NCI-H2107 treated with DMSO at 0.1 percent for 48 hours (cell line): ENCODE measurements around the gene PNPLA1.

Source experiments
- DNase-seq: peaks from one replicate; lab custom pipeline; 2025; ENCODE audit not compliant: unreplicated experiment; lab: John Stamatoyannopoulos, UW

Gene PNPLA1

DNA sequence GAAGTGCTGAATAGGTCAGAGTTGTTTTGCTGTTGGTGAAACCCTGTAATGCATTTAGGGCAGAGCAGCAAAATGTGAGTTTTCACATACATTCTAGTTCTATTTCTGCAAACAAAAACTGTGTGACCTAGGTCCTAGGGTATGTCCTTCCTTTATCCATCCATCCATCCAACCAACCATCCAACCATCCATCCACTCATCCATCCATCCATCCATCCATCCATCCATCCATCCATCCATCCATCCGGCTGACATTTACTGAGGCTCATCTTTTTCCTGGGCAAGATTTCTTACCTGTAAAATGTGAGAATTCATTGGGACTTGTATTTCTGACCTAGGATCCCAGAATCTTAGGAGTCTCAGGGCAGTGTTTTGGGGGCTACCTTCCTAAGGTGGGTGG is 14.5 kb downstream of the PNPLA1 start:
- DNase-seq = no peak

DNA sequence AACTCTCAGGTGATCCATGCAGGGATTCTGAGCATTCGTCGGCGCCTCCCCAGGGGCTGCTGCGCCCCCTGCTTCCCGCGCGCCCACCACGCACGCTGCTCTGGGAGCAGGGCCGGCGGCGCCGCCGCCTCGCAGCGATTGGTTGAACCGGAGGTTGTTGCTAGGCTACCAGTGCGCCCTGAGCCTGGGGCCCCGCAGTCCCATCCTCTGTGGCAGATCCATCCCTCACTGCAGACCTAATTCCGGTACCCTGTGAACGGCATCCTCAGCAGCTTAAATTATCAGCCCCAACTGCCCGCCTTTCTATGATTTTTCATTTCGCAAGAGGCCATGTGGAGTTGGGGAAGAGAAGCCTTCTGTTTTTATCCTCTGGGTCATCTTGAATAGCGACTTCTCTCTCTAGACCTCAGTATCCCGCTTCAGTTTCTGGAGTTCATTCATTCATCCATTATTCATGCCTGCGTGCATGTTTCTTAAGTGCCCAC is 15.4 kb downstream of the PNPLA1 start:
- no peak for DNase-seq

DNA sequence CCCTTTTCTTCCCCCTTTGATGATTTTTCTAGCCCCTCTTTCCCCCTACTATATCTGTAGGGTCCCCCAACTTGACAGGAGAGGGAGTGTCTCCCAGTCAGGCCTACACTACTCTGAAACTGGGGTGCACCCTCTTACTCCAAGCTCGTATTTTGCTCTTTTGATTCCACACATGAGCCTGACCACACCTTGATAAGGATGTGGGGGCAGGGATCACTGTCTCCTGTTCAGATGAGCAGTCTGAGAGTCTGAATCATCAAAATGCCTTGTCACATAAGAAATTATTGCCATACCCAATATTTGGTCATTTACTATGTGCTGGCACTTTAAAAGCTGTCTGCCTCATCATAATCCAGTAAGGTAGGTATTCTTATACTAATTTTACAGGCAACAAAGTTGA is 15.9 kb downstream of the PNPLA1 start:
- DNase-seq = no peak

DNA sequence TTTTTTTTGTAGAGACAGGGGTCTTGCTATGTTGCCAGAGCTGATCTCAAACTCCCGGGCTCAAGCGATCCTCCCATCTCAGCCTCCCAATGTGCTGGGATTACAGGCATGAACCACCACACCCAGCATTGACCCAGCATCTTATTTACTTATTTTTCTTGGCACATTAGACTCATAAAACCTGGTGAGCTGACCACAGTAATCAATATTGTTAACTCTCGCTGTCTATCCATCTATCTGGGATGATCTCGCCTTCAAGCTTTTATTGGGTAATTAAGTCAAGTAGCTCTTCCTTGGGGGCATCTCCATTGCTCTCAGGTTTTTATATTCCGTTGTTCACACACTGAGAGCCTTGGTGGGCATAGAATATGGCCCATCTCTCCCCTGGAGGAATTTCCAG is 17.0 kb downstream of the PNPLA1 start:
- no peak for DNase-seq

DNA sequence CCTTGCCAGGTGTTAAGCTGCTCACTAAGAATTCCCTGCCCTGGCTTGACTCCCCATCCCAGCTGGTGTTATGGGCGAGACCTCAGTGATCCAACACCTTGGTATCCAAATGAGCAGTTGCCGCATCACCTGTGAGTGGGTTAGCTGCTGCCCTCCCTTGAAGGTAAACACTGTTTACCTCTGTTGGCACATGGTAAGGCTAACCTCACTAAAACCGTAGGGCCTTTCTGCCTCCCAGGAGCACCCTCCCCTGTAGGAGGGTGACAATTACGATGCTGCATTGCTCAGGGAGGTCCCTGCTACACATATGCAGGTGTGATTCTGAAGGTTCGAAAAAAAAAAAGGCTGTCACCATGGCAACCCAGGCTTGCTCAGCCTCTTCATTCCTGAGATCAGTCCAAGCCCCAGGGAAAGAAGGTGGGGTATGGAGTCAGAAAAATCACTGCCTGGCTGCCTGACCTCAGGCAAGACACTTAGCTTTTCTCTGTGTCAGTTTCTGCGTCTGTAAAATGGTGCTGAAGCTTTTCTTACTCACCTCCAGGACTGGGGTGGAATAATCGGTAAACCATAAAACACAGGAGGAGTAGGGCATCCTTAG is 19.5 kb downstream of the PNPLA1 start:
- peak; percentile 17 for DNase-seq

DNA sequence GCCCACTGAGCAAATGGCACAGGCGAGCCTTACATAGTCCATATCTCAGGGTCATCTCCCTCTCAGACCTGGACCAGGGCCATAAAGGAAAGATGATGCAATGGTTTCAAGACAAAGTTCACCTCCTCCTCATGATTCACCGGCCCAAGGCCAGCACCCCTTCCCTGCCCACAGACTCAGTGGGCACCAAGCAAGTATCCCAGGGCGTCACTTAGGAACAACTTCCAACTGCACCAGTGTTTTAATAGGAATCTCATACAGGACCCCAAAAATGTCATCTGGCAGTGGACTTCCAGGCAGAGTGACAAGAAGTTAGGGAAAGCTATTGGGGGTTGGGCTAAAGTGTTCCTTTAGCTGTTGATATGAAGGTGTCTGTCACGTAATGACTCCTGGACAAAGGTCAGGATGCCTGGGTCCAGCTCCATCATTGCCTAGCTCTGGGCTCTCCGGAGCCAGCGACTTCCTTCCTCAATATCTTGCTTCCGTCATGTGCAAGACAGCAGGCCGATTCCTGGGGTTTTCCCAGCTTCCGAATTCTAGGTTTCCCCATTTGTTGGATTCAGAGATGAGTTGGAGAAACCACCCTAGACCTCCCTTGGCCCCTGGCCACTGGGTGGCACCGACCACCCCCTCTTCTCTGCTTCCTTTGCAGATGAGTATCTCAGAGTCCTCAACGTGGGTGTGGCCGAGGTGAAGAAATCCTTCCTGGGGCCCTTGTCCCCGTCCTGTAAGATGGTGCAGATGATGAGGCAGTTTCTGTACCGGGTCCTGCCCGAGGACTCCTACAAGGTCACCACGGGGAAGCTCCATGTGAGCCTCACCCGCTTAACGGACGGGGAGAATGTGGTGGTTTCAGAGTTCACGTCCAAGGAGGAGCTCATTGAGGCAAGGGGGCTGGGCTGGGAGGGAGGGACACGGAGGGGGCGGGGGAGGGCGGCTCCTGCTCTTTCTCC is 21.1 kb downstream of the PNPLA1 start:
- no peak for DNase-seq

DNA sequence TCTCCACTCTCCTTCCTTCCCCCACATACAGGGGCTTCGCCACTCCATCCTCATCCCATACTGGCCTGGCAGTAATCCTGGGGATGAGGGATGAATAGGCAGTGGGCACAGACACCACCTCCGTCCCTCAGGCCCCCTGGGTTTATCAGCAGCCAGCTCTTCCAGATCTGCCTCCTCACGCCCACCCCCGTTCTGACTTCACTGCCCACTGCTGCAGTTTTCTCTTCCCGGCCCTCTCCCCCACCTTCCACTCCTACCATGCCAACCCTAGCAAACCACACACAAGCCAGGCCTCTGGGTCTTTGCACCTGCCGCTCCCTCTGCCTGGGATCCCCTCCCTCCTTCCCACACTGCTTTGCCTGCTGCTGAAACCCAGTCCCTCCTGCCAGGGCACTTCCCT is 22.3 kb downstream of the PNPLA1 start:
- DNase-seq = no peak

DNA sequence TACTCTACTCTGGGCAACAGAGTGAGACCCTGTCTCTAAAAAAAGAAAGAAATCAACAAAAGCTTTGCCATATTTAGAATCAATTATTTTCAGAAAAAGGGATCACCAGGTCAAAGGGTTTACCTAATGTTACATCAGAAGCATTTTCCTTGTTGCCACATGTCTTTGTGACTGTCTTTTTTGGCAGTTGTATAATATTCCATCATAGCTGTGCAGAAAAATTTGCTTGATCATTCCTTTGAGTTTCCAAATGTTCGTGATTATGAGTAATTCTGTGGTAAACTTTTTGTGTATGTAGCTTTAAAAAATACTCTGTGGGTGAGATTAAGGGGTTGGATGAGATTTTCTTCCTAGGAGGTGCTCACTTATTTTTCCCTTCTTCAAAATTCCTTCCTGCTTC is 26.4 kb downstream of the PNPLA1 start:
- no peak for DNase-seq

DNA sequence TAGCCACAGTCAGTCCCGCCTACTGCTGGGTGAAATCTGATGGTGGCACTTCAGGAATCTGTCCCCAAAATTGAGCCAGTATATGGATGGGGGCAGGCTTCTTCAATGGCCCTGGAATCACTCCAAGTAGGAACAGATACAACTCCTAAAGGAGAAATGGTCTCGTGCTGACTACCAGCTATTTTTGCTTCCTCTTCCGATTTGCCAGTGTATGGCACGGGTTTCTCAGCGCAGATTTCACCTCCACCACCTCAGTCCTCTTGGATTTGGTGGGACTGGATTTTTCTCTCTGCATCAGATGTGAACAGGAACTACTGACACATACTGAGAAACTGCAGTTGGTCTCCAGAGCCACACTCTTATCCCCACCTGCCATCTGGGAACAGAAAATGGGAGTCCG is 27.2 kb downstream of the PNPLA1 start:
- DNase-seq = no peak

DNA sequence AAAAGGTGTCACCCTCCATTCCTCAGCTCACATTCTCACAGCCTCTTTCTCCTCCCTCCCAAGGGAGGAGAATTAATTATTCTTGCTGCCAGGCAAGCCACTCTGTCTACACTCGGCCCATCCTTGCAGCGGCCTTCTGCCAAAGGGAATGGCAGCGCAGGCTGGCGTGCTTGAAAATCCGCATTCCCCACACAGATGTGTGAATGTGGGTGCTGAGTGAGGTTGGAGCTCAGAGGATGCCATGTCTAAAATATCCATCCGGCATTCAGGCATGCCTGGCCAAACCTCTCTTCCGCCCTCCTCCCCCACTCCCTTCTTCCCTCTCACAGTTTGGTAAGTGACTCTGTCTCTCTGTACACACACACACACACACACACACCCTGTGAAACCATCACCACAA is 27.7 kb downstream of the PNPLA1 start:
- no peak for DNase-seq

DNA sequence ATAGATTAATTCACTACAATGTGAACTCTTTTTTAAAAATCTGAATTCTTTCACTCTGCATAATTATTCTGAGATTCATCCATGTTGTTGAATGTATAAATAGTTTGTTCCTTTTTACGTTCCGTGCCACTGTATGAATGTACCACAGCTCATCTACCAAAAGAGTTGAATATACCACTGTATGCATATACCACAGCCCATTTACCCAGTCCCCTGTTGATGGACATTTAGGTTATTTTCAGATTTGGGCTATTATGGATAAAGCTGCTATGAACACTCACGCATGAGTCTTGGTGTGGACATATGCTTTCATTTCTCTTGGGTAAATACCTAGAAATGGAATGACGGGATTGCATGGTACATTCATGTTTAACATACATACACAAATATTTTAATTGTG is 28.2 kb downstream of the PNPLA1 start:
- DNase-seq = no peak

DNA sequence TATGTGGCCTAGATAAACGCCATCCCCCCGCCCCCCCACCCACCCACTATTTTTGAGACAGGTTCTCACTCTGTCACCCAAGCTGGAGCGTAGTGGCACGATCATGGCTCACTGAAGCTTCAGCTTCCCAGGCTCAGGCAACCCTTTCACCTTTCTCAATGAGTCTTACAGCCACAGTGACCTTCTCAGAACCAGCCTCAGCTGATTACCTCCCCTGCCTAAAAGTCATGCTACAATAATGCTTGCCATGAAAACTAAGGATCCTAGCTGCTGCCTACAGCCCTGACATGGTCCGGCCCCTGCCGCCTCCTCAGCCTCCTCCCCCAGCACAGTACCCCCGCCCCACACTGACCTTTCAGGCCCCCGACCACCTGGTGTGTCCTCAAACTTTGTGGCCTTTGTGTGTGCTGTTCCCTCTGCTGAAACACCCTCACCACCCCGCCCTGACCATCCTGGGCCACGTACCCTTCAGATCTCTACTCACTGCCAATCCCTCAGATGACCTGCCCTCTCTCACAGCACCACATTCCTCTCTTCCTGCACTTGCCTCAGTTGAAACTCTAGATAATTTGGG is 31.3 kb downstream of the PNPLA1 start:
- no peak for DNase-seq

DNA sequence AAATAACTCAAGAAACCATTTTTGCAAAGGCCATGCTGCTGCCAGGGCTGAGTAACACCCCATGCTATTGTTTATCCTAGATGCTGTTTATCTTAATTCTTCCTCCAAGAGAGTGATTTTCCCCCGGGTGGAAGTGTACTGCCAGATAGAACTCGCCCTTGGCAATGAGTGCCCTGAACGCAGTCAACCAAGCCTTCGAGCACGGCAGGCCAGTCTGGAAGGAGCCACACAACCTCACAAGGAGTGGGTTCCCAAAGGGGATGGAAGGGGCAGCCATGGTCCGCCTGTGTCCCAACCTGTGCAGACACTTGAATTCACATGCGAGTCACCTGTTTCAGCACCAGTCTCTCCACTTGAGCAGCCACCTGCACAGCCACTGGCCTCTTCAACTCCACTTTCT is 31.9 kb downstream of the PNPLA1 start:
- DNase-seq = no peak

DNA sequence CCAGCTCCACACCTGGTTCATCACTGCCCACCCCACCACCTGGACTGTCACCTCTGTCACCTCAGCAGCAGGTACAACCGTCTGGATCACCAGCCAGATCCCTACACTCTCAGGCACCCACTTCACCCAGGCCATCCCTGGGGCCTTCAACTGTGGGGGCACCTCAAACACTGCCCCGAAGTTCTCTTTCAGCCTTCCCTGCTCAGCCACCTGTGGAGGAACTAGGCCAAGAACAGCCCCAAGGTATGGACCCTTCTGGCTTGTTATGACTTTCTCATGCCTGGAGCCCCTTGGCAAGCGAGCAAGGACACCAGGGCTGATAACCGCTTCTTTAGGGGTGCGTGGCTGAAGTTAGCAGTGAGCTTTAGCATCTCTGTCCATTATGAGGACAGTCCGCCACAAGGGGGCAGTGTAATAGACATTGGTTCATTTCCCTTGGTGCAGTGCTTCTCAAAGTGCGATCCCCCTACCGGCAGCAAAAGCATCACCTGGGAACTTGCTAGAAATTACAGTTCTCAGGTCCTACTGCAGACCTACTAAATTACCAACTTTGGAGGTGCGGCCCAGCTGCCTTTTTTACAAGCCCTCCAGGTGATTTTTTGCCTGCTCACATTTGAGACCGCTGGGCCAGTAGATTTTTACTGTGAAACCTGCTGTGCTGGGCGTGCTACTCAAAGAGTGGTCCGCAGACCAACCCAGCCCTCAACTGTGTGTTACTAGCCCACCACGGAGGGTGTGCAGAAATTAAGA is 32.5 kb downstream of the PNPLA1 start:
- peak; percentile 66 for DNase-seq

DNA sequence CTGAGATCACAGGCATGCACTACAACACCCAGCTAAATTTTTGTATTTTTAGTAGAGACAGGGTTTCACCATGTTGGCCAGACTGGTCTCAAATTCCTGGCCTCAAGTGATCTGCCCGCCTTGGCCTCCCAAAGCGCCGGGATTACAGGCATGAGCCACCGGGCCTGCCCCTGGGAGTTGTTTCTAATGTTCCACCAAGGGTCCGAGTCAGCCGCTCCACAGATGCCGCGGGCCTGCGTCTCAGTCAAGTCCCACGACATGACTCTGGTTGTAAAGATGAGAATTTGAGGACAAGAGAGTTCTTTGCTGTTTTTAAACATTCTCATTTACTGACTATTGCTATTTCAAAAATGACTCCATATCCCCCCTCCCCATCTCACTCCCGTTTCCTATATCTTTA is 36.0 kb downstream of the PNPLA1 start:
- DNase-seq = no peak

DNA sequence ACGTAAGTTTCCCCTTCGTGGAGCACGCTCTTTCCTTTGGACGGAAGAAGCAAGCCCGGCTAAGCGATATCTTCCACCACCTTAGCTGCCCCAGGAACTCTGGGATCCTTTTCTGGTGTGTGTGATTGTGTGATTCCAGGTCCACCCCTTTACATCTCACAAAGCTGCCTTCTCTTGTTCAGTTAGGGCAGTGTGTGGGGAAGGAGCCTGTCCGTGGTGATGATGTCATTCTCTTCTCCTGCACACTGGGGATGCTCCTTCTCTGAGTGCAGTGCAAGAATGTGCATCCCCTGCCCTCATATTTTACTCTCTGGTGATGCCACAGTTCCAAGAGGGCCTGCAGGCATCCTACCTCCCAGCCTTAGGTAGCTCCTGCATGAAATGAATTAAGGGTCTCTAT is 36.5 kb downstream of the PNPLA1 start:
- DNase-seq = no peak

DNA sequence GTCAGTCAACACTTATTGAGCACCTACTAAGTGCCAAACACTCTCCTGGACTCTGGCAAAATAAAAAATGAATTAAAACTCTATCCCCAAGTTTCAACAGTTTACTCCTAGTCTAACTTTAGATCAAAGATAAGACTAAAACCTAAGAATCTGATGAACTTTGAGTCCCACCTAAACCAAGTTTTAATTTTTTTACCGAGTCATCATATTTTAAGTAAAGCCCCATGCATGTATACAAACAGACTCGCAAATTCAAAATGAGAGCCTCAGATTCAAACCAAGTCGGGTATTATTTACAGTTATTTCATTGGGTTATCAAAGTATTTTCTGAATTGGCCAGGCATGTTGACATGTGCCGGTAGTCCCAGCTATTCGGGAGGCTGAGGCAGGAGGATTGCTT is 38.7 kb downstream of the PNPLA1 start:
- DNase-seq = no peak

DNA sequence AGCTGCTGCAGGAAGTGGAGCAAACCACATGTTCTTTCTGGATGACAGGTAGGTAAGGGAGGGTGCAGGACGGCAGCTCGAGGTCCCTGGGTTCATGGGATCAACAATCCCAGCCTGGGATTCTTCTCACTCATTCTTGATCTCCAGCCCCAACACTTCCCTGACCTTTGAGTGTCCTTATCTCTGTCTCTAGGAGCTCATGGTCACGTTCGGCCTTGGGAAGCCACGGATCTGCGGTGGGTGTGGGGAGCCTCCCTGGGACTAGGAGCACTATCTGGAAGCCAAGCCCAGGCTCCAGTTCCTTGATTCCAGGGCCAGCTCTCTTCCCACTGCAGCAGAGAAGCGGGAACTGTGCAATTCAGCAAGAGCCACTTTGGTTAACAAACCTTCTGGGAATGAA is 39.3 kb downstream of the PNPLA1 start:
- no peak for DNase-seq

DNA sequence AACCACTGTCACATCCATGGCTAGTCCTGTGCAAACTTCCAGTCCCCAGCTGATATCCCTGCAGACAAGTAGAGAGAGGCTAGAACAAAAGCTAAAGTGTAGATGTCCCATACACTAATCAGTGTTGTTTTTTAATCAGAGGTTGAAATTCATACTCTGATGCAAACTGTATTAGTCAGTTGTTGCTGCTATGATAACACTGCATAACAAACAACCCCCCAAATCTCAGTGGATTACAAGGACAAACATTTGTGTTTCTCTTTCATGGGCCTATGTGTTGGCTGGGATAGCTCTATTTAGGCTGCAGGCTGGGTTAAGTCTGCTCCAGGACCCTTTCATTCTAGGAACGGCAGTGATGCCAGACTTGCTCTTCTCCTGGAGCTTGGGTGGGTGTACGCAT is 40.0 kb downstream of the PNPLA1 start:
- no peak for DNase-seq

DNA sequence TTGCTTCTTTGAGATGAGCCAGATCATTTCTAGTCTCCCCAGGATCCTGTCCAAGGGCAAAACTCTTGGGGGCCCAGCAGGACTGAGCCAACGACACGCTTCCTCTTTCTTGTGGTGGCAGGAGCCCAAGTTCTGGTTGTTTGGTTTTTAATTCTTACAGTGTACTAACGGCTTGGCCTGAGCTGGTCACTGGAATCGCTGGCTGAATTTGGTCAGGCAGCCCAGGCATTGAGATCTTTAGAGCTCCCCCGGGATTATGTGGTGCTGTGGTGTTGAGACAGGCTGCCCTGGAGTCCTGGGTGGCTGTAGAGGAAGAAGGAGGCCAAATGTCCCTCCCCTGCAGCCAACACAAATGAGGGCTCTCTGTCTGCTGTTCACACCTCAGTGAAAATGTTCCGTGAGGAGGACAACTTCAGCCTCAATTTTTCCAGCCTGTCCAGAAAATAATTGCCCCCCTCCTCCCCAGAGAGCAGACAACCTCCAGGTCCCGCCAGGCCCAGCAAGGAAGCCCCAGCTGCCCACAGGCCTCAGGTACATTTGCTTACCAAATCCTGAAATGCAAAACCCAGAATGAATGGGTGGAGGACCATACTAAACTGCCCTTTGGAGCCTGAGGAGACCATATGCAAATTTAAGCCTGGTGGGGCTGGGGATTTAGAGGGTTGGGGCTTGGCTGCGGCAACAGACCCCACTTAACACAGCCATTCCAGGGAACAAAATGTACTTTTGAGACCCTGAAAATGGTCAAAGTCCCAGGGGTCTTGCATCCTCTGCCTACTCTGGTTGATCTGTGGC is 43.2 kb downstream of the PNPLA1 start:
- no peak for DNase-seq

DNA sequence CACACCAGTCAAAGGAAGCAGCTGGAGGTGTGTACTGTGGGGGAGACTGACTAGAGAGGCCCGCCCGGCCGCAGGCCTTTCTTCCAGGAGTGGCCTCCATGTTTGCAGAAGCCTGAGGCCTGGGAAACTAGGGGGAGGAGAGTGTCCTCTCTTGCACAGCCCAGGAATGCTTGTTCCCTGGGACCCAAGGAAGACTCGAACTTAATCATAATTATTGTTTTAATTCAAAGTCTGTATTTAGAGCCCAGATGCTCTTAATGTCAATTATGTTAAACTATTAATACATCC is 43.7 kb downstream of the PNPLA1 start:
- no peak for DNase-seq
